CD4-positive, alpha-beta T cell treated with Interleukin-17A for 4 hours (primary cell): ENCODE data around the gene COL27A1.

Experiments used
- DNase-seq: peaks from one replicate; pipeline ENCODE4 v3.0.0-alpha.2; 2020; ENCODE audit warnings: mixed read lengths

COL27A1 gene

GRCh38 chr9:114347675-114348074, 192.3 kb downstream of the COL27A1 start:
- DNase-seq: no peak

GRCh38 chr9:114348261-114348905, 193.0 kb downstream of the COL27A1 start:
- DNase-seq: no peak

GRCh38 chr9:114348906-114349482, 193.7 kb downstream of the COL27A1 start:
- DNase-seq: peak; percentile 74

GRCh38 chr9:114349713-114350480, 194.6 kb downstream of the COL27A1 start:
- DNase-seq: no peak

GRCh38 chr9:114350636-114351401, 195.5 kb downstream of the COL27A1 start:
- no peak for DNase-seq

GRCh38 chr9:114351932-114352331, 196.6 kb downstream of the COL27A1 start:
- no peak for DNase-seq

GRCh38 chr9:114355821-114356220, 200.5 kb downstream of the COL27A1 start:
- DNase-seq: no peak

- no peak for DNase-seq
These were observed 201.5 kb downstream of the COL27A1 start for GRCh38 chr9:114356792-114357191.

GRCh38 chr9:114357360-114357759, 202.0 kb downstream of the COL27A1 start:
- DNase-seq: no peak

GRCh38 chr9:114357911-114358328, 202.6 kb downstream of the COL27A1 start:
- DNase-seq: no peak

- DNase-seq: no peak
These were observed 204.5 kb downstream of the COL27A1 start for GRCh38 chr9:114359801-114360200.

GRCh38 chr9:114361542-114361941, 206.2 kb downstream of the COL27A1 start:
- DNase-seq: no peak
